HepG2 (cell line): Measurements from ENCODE around the gene C19orf38. TPM values are rescaled to one million over a fixed set of nuclear protein-coding genes. Genes with fewer than 3 reads are reported as not detected.

Experiments
- CBX2 ChIP-seq, 2 experiments: fragments of 200-600 bp in 1 of 2; sonication (generic); formaldehyde crosslinking in 1 of 2; IDR thresholded peaks; 2 replicates each; pipeline versions ENCODE4 v1.7.0 to v1.8.1; 2018 to 2022; ENCODE audit warnings: low read depth in 2 of 2, low read length in 1 of 2, mild to moderate bottlenecking in 1 of 2, missing genetic modification reagents in 1 of 2
- HMGXB4 ChIP-seq, 2 experiments: sonication (generic) in 1 of 2; formaldehyde crosslinking in 1 of 2; IDR thresholded peaks; 2 replicates each; pipeline versions ENCODE4 v1.4.0 to v1.6.1; 2018 to 2020; ENCODE audit warnings: missing genetic modification reagents in 2 of 2, borderline replicate concordance in 1 of 2, low read depth in 1 of 2, mild to moderate bottlenecking in 1 of 2, missing biosample characterization in 1 of 2
- IKZF1 ChIP-seq: fragments of 450-650 bp; IDR thresholded peaks from 2 replicates; pipeline ENCODE4 v1.7.1; 2016
- KAT2B ChIP-seq: fragments of 150-350 bp; IDR thresholded peaks from 2 replicates; pipeline ENCODE4 v1.6.1; 2014; ENCODE audit warnings: low read depth, low read length, borderline replicate concordance
- KLF16 ChIP-seq, 2 experiments: sonication (generic) in 1 of 2; formaldehyde crosslinking in 1 of 2; IDR thresholded peaks; 2 replicates each; pipeline versions ENCODE4 v1.6.1 to v1.8.0; 2016 to 2023; ENCODE audit warnings: missing genetic modification reagents in 2 of 2, missing compliant biosample characterization in 1 of 2
- PAX8 ChIP-seq: sonication (generic); formaldehyde crosslinking; IDR thresholded peaks from 2 replicates; pipeline ENCODE4 v1.8.0; 2022; ENCODE audit warnings: mild to moderate bottlenecking, missing genetic modification reagents, borderline replicate concordance
- RFX5 ChIP-seq: IDR thresholded peaks from 2 replicates; pipeline ENCODE4 v1.6.1; 2011; ENCODE audit warnings: low read depth, low read length, improper control_type of control experiment
- ZNF607 ChIP-seq: sonication (generic); formaldehyde crosslinking; IDR thresholded peaks from 2 replicates; pipeline ENCODE4 v1.5.1; 2020; ENCODE audit warnings: missing genetic modification reagents, mild to moderate bottlenecking, borderline replicate concordance
- ZNF644 ChIP-seq: IDR thresholded peaks from 2 replicates; pipeline ENCODE4 v1.6.1; 2016; ENCODE audit warnings: low read depth
- ZNF780A ChIP-seq: sonication (generic); formaldehyde crosslinking; IDR thresholded peaks from 2 replicates; pipeline ENCODE4 v1.8.0; 2022; ENCODE audit warnings: mild to moderate bottlenecking, missing genetic modification reagents, moderate library complexity
- polyA plus RNA-seq, 8 experiments: library from polyadenylated mRNA; depleted of rRNA in 3 of 8; stranded (reverse) in 7 of 8; unstranded in 1 of 8; fragments of >200 nt; fragmentation: Illumina TruSeq in 4 of 8; extraction: Trizol in 4 of 8; gene quantifications; 2 replicates each; pipeline versions ENCODE4 v1.2.1 to v1.2.3, GENCODE V29; 2011 to 2016; ENCODE audit warnings: low read depth in 4 of 8, missing spikeins in 1 of 8, mixed read lengths in 1 of 8; ENCODE audit not compliant: insufficient read depth in 1 of 8
- total RNA-seq, 5 experiments: library from RNA; depleted of rRNA; stranded (reverse); fragments of >200 nt; fragmentation: Illumina TruSeq; extraction: Trizol; gene quantifications; 2 replicates each; pipeline ENCODE4 v1.2.3, GENCODE V29; 2016; ENCODE audit warnings: low read depth in 1 of 5
- TF ChIP-seq, protein P1 (sequence below): sonication (generic); formaldehyde crosslinking; IDR thresholded peaks from 2 replicates; pipeline ENCODE4 v1.5.1; 2020; ENCODE audit warnings: mild to moderate bottlenecking, missing genetic modification reagents
- TF ChIP-seq, protein P2 (sequence below): sonication (generic); formaldehyde crosslinking; IDR thresholded peaks from 2 replicates; pipeline ENCODE4 v1.5.0; 2020; ENCODE audit warnings: mild to moderate bottlenecking, missing genetic modification reagents, moderate library complexity
- TF ChIP-seq, protein P3 (sequence below): sonication (generic); formaldehyde crosslinking; IDR thresholded peaks from 2 replicates; pipeline ENCODE4 v1.4.0; 2020; ENCODE audit warnings: mild to moderate bottlenecking, missing genetic modification reagents, borderline replicate concordance
- TF ChIP-seq, protein P4 (sequence below): sonication (generic); formaldehyde crosslinking; IDR thresholded peaks from 2 replicates; pipeline ENCODE4 v1.4.0; 2020; ENCODE audit warnings: missing genetic modification reagents
- TF ChIP-seq, protein P5 (sequence below): sonication (generic); formaldehyde crosslinking; IDR thresholded peaks from 2 replicates; pipeline ENCODE4 v1.5.0; 2020; ENCODE audit warnings: missing genetic modification reagents

The C19orf38 gene
- total and polyA plus RNA-seq, 2 of the 13 experiments (the other 11 are each of a cell fraction or from before 2014, with no cell fraction given), result 0.11 TPM; not detected in 1

DNA sequence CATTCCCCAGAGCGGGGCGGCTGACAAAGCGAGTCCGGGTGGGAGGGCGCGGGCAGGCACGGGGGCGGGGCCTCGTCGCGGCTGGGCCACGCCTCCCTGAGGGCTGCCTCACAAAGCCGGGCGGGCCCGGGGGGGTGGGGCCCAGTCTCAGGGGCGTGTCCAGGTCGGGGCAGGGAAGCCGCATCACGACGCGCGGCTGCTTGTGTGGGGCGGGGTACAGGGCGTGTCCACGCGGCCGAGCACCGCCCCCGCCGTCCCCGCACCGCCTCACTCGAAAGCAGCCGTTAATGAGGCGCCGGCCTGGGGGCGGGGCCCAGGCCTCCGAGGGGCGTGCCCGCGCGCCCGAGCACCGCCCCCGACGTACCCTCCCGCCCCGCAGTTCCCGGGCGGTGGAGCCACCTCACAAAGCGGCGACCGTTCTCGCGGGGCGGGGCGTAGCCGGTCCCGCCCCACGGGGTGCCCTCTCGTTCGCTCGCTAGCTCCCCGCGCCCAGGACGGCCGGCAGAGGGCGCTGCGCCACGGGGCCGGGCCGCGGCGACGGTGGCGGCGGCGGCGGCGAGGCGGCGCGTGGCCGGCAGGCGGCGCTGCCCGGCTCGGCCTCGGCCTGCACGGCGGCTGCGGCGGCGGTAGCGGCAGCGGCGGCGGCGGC, 22.9 kb downstream of the C19orf38 start, which contains the start of gene CARM1 (continued):
- TF ChIP-seq, protein P1, sequence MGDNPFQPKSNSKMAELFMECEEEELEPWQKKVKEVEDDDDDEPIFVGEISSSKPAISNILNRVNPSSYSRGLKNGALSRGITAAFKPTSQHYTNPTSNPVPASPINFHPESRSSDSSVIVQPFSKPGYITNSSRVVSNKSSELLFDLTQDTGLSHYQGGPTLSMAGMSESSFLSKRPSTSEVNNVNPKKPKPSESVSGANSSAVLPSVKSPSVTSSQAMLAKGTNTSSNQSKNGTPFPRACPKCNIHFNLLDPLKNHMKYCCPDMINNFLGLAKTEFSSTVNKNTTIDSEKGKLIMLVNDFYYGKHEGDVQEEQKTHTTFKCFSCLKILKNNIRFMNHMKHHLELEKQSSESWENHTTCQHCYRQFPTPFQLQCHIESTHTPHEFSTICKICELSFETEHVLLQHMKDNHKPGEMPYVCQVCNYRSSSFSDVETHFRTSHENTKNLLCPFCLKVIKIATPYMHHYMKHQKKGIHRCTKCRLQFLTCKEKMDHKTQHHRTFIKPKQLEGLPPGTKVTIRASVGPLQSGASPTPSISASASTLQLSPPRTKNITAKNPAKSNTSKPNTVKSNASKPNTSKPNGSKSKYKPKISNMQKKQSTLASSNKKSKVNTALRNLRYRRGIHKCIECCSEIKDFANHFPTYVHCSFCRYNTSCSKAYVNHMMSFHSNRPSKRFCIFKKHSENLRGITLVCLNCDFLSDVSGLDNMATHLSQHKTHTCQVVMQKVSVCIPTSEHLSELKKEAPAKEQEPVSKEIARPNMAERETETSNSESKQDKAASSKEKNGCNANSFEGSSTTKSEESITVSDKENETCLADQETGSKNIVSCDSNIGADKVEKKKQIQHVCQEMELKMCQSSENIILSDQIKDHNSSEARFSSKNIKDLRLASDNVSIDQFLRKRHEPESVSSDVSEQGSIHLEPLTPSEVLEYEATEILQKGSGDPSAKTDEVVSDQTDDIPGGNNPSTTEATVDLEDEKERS (CRISPR knock-in tag), result no peak
- TF ChIP-seq PAX8 (CRISPR knock-in tag), result no peak
- TF ChIP-seq ZNF607 (CRISPR knock-in tag), result 0 out of 2 replicates have a peak, but pooled peaks have one; percentile 38
- no peak for TF ChIP-seq CBX2 (IDR thresholded peaks at IDR 0.05; ENCODE audit: low read depth, low read length)
- TF ChIP-seq CBX2 (CRISPR knock-in tag; IDR thresholded peaks at IDR 0.05; ENCODE audit: low read depth), result no peak
- peak in 1 of 2 experiments; percentile 56; a peak in 1 of 4 replicates for TF ChIP-seq HMGXB4 (CRISPR knock-in tag; IDR thresholded peaks at IDR 0.05; ENCODE audit: borderline replicate concordance in 1 of 2, low read depth in 1 of 2)
- TF ChIP-seq ZNF780A, result no peak
- TF ChIP-seq, protein P2, sequence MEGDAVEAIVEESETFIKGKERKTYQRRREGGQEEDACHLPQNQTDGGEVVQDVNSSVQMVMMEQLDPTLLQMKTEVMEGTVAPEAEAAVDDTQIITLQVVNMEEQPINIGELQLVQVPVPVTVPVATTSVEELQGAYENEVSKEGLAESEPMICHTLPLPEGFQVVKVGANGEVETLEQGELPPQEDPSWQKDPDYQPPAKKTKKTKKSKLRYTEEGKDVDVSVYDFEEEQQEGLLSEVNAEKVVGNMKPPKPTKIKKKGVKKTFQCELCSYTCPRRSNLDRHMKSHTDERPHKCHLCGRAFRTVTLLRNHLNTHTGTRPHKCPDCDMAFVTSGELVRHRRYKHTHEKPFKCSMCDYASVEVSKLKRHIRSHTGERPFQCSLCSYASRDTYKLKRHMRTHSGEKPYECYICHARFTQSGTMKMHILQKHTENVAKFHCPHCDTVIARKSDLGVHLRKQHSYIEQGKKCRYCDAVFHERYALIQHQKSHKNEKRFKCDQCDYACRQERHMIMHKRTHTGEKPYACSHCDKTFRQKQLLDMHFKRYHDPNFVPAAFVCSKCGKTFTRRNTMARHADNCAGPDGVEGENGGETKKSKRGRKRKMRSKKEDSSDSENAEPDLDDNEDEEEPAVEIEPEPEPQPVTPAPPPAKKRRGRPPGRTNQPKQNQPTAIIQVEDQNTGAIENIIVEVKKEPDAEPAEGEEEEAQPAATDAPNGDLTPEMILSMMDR (CRISPR knock-in tag), result peak; percentile 76
- TF ChIP-seq, protein P3, sequence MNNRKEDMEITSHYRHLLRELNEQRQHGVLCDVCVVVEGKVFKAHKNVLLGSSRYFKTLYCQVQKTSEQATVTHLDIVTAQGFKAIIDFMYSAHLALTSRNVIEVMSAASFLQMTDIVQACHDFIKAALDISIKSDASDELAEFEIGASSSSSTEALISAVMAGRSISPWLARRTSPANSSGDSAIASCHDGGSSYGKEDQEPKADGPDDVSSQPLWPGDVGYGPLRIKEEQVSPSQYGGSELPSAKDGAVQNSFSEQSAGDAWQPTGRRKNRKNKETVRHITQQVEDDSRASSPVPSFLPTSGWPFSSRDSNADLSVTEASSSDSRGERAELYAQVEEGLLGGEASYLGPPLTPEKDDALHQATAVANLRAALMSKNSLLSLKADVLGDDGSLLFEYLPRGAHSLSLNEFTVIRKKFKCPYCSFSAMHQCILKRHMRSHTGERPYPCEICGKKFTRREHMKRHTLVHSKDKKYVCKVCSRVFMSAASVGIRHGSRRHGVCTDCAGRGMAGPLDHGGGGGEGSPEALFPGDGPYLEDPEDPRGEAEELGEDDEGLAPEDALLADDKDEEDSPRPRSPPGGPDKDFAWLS, result no peak
- TF ChIP-seq, protein P4, sequence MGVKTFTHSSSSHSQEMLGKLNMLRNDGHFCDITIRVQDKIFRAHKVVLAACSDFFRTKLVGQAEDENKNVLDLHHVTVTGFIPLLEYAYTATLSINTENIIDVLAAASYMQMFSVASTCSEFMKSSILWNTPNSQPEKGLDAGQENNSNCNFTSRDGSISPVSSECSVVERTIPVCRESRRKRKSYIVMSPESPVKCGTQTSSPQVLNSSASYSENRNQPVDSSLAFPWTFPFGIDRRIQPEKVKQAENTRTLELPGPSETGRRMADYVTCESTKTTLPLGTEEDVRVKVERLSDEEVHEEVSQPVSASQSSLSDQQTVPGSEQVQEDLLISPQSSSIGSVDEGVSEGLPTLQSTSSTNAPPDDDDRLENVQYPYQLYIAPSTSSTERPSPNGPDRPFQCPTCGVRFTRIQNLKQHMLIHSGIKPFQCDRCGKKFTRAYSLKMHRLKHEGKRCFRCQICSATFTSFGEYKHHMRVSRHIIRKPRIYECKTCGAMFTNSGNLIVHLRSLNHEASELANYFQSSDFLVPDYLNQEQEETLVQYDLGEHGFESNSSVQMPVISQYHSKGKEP (CRISPR knock-in tag), result no peak
- TF ChIP-seq IKZF1, result no peak
- TF ChIP-seq, protein P5, sequence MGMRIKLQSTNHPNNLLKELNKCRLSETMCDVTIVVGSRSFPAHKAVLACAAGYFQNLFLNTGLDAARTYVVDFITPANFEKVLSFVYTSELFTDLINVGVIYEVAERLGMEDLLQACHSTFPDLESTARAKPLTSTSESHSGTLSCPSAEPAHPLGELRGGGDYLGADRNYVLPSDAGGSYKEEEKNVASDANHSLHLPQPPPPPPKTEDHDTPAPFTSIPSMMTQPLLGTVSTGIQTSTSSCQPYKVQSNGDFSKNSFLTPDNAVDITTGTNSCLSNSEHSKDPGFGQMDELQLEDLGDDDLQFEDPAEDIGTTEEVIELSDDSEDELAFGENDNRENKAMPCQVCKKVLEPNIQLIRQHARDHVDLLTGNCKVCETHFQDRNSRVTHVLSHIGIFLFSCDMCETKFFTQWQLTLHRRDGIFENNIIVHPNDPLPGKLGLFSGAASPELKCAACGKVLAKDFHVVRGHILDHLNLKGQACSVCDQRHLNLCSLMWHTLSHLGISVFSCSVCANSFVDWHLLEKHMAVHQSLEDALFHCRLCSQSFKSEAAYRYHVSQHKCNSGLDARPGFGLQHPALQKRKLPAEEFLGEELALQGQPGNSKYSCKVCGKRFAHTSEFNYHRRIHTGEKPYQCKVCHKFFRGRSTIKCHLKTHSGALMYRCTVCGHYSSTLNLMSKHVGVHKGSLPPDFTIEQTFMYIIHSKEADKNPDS (CRISPR knock-in tag), result no peak
- no peak for TF ChIP-seq ZNF644 (CRISPR knock-in tag)
- no peak for TF ChIP-seq KLF16 (CRISPR knock-in tag; IDR thresholded peaks at IDR 0.05)
- no peak for TF ChIP-seq RFX5
- TF ChIP-seq KAT2B, result no peak
